DMS114 treated with DMSO at 0.1 percent for 48 hours (cell line): ENCODE measurements around the gene ATP8B3.

Experiments used
- DNase-seq: peaks from one replicate; lab custom pipeline; 2025; ENCODE audit not compliant: unreplicated experiment; lab: John Stamatoyannopoulos, UW

ATP8B3 gene

GRCh38 chr19:1836458-1837221 lies 24.6 kb upstream of the ATP8B3 start:
- DNase-seq: no peak

GRCh38 chr19:1833540-1833939 lies 21.5 kb upstream of the ATP8B3 start:
- no peak for DNase-seq

GRCh38 chr19:1832046-1832663 lies 20.1 kb upstream of the ATP8B3 start:
- DNase-seq: no peak

- no peak for DNase-seq
These were observed 18.9 kb upstream of the ATP8B3 start for GRCh38 chr19:1830978-1831377.

- DNase-seq: no peak
These were observed 18.5 kb upstream of the ATP8B3 start for GRCh38 chr19:1830568-1830967.

- no peak for DNase-seq
These were observed 17.9 kb upstream of the ATP8B3 start for GRCh38 chr19:1829958-1830357.

GRCh38 chr19:1828279-1829238 lies 16.5 kb upstream of the ATP8B3 start:
- no peak for DNase-seq

GRCh38 chr19:1827566-1828278 lies 15.6 kb upstream of the ATP8B3 start:
- DNase-seq: no peak

GRCh38 chr19:1826557-1827521 lies 14.8 kb upstream of the ATP8B3 start:
- no peak for DNase-seq

- DNase-seq: peak; percentile 18
These were observed 14.0 kb upstream of the ATP8B3 start for GRCh38 chr19:1825909-1826556.

GRCh38 chr19:1824252-1824622 lies 12.2 kb upstream of the ATP8B3 start:
- DNase-seq: no peak

- no peak for DNase-seq
These were observed 11.6 kb upstream of the ATP8B3 start for GRCh38 chr19:1823539-1824251.

GRCh38 chr19:1823020-1823419 lies 10.9 kb upstream of the ATP8B3 start:
- DNase-seq: no peak

- no peak for DNase-seq
These were observed 10.1 kb upstream of the ATP8B3 start for GRCh38 chr19:1822210-1822609.

- DNase-seq: no peak
These were observed 7.5 kb upstream of the ATP8B3 start for GRCh38 chr19:1819341-1820255.

- no peak for DNase-seq
These were observed 6.6 kb upstream of the ATP8B3 start for GRCh38 chr19:1818549-1819195.

GRCh38 chr19:1817553-1818179 lies 5.6 kb upstream of the ATP8B3 start:
- no peak for DNase-seq
